Ishikawa (cell line): ENCODE results near the gene APOC4.

Experiments
- EP300 ChIP-seq: IDR thresholded peaks from 2 replicates; pipeline ENCODE4 v1.6.1; 2012; ENCODE audit warnings: borderline replicate concordance
- TCF12 ChIP-seq: IDR thresholded peaks from 2 replicates; pipeline ENCODE4 v1.6.1; 2012; ENCODE audit warnings: low read depth
- YY1 ChIP-seq: IDR thresholded peaks from 2 replicates; pipeline ENCODE4 v1.6.1; 2012; ENCODE audit warnings: low read depth

GRCh38 chr19:44951179-44952159 is 9.4 kb downstream of the APOC4 start:
- TF ChIP-seq EP300 (no peak), YY1 (no peak), TCF12 (no peak)
